Naive thymus-derived CD4-positive, alpha-beta T cell (primary cell): Measurements from ENCODE around the gene CEP85. TPM values are rescaled to one million over a fixed set of nuclear protein-coding genes. Genes with fewer than 3 reads are reported as not detected.
"Not testable (repeated sequence)": the region's sequence is repeated elsewhere in the genome, so short reads cannot be mapped to it uniquely, and the experiment has no call there.

Experiments used
- ATAC-seq: fragments of 150-1000 bp; cut with Tn5 transposase; 2 replicates; pipeline ENCODE4 v1.10.0; 2021; ENCODE audit warnings: mild to moderate bottlenecking, moderate library complexity
- CTCF ChIA-PET: fragments of 350-600 bp; sonication (Branson Sonifier 250); formaldehyde crosslinking; loops from one replicate; lab custom pipeline; 2021; ENCODE audit warnings: antibody characterized with exemption; lab: Charles Lee
- POLR2A ChIA-PET: fragments of 350-600 bp; sonication (Branson Sonifier 250); formaldehyde crosslinking; loops from one replicate; lab custom pipeline; 2021; ENCODE audit warnings: antibody characterized with exemption, inconsistent platforms; lab: Charles Lee
- DNase-seq, 9 donors: peaks; one replicate each; pipeline versions ENCODE4 v3.0.0 to v3.0.0-alpha.2; 2020 to 2022; ENCODE audit warnings: mixed read lengths in 1 of 9
- H3K27ac ChIP-seq: one replicate; pipeline ENCODE4 v1.7.0; 2013; ENCODE audit warnings: mild to moderate bottlenecking, low read depth, low read length, moderate library complexity
- H3K27me3 ChIP-seq, 2 donors: one replicate each; pipeline ENCODE4 v1.7.0; 2013; ENCODE audit warnings: low read length in 2 of 2, mild to moderate bottlenecking in 2 of 2, moderate library complexity in 2 of 2; ENCODE audit not compliant: control insufficient read depth in 2 of 2, insufficient read depth in 2 of 2
- H3K36me3 ChIP-seq, 3 experiments: 1 replicate in 2 of 3; 2 replicates in 1 of 3; pipeline ENCODE4 v1.7.0; 2013; ENCODE audit warnings: low read length in 3 of 3, mild to moderate bottlenecking in 3 of 3, moderate library complexity in 1 of 3; ENCODE audit not compliant: insufficient read depth in 3 of 3, control insufficient read depth in 2 of 3
- H3K4me1 ChIP-seq, 2 donors: one replicate each; pipeline ENCODE4 v1.7.0; 2013; ENCODE audit warnings: low read length in 2 of 2, mild to moderate bottlenecking in 2 of 2, moderate library complexity in 1 of 2; ENCODE audit not compliant: control insufficient read depth in 2 of 2, insufficient read depth in 2 of 2
- H3K4me3 ChIP-seq: 2 replicates; pipeline ENCODE4 v1.7.0; 2013; ENCODE audit warnings: mild to moderate bottlenecking, low read length
- H3K9me3 ChIP-seq, 3 experiments: 1 replicate in 2 of 3; 2 replicates in 1 of 3; pipeline ENCODE4 v1.7.0; 2013; ENCODE audit warnings: low read length in 3 of 3; ENCODE audit not compliant: control insufficient read depth in 2 of 3
- H3K27ac Mint-ChIP-seq, 9 donors: one replicate each; pipeline ENCODE4 v1.8.0; 2020 to 2022; ENCODE audit warnings: mixed read lengths in 9 of 9, mild to moderate bottlenecking in 8 of 9, moderate library complexity in 5 of 9, inconsistent platforms in 2 of 9
- H3K27me3 Mint-ChIP-seq, 5 donors: one replicate each; pipeline ENCODE4 v1.8.0; 2021 to 2022; ENCODE audit warnings: mixed read lengths in 5 of 5, mild to moderate bottlenecking in 1 of 5
- H3K36me3 Mint-ChIP-seq, 5 donors: one replicate each; pipeline ENCODE4 v1.8.0; 2020 to 2022; ENCODE audit warnings: mixed read lengths in 5 of 5, mild to moderate bottlenecking in 3 of 5, inconsistent platforms in 1 of 5
- H3K4me1 Mint-ChIP-seq, 7 donors: one replicate each; pipeline ENCODE4 v1.8.0; 2020 to 2022; ENCODE audit warnings: mixed read lengths in 7 of 7, mild to moderate bottlenecking in 3 of 7, inconsistent platforms in 1 of 7
- H3K4me3 Mint-ChIP-seq, 10 donors: one replicate each; pipeline ENCODE4 v1.8.0; 2020 to 2022; ENCODE audit warnings: mild to moderate bottlenecking in 10 of 10, mixed read lengths in 10 of 10, moderate library complexity in 6 of 10, inconsistent platforms in 2 of 10
- H3K9me3 Mint-ChIP-seq, 11 donors: one replicate each; pipeline ENCODE4 v1.8.0; 2020 to 2022; ENCODE audit warnings: mixed read lengths in 11 of 11, mild to moderate bottlenecking in 4 of 11, inconsistent platforms in 1 of 11, moderate library complexity in 1 of 11
- intact Hi-C, 2 donors: fragments of 100-400 bp; cut with micrococcal nuclease; formaldehyde crosslinking; loops; one replicate each; pipeline ENCODE4 v1.15.1; 2023
- polyA plus RNA-seq, 2 donors: library from polyadenylated mRNA; unstranded; fragments of 300-500 nt; fragmentation: Illumina TruSeq; gene quantifications; one replicate each; pipeline ENCODE4 v1.2.3, GENCODE V29; 2021
- total RNA-seq, 6 experiments: library from RNA in 5 of 6; stranded (reverse) in 5 of 6; gene quantifications; 1 replicate in 5 of 6; 2 replicates in 1 of 6; pipeline ENCODE4 v1.2.3 and lab custom pipeline; 2021 to 2026

Gene CEP85
- total and polyA plus RNA-seq, 7 experiments from 2014 or later, result 5.4 to 34.8 (median 18.1) TPM

DNA sequence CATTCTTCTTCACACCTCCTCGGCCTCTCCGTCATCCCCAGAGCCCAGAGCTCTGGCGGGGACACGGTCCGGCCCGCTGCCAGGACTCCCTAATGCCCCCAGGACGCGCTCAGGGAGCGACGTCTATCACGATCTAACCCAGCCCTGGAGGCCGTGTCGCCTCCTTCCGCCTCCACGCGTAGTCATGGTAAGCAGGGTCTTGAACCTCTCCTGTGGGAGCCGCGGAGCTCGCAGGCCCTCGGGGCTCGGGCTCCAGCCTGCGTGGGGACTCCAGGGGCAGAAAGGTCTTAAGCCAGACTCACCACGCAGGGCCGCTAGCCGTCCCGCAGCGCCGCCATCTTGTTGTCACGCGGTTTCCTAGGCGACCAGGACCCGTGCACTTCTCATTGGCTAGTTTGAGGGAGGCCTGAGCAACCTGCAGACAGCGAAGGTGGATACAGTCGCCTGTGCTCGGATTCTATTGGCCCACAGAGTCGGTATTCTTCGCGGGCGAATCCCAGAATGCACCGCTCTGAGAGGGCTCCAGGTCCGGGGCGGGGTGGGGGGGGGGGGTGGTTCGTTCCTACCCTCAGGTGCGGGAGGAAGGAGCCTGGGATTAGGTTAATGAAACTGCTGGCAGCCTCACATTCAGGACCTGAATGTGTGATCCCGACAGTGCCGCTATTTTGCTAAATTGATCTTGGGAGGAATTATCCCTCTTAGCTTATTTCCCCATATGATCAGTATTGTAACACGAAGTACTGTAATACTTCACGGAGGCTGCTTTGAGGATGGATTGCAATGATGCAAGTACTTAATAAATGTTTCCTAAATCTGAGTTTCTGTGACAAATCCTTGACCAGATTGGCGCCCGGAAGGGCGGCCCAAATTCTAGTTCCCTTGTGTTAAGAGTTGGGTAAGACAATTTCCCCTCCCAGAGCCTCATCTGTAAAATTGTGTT is 72.6 kb downstream of the CEP85 start, which contains the start of gene UBXN11:
Gene UBXN11, minus strand, starts transcription at position 347 of the 940 bp plus-strand sequence. CDS start 3,753 bp downstream, outside the sequence.
- intact Hi-C loops, result loop anchor here (1.0 to 5.0 kb wide), 9 partner anchors 11 to 401 kb away; partner anchors contain the start of genes CD52 (in 2 of the 2), HMGN2 (in 2 of the 2) and ARID1A (in 1 of the 2)
- peak; percentile 99 for ATAC-seq
- ChIA-PET POLR2A (interaction anchor here (0.7 to 35.3 kb wide), 9 partner anchors 9 to 522 kb away, joined by 3 to 1967 read pairs (median 6); partner anchors contain the start of genes CD52, CEP85 and SH3BGRL3), CTCF (interaction anchor here (1.3 to 7.1 kb wide), 5 partner anchors 11 to 31 kb away, joined by 6 to 131 read pairs (median 13); partner anchors contain the start of genes CD52 and SH3BGRL3)
- Mint-ChIP-seq H3K27me3 (no peaks in the 10 kb centered on the region), H3K27ac (peak within 1 kb of the TSS; percentile 90 to 99 (median 96)), H3K9me3 (no peaks in the 10 kb centered on the region), H3K4me3 (peak within 1 kb of the TSS; percentile 93 to 99 (median 98)), H3K36me3 (no peaks in the 10 kb centered on the region), H3K4me1 (peaks cover 25 to 58% (median 34%) of the 10 kb centered on the region in 7 donors)
- H3K27me3 ChIP-seq, result no peaks in the 10 kb centered on the region
- DNase-seq, result peak; percentile 66 to 95 (median 89)
- H3K4me3 ChIP-seq, result peak within 1 kb of the TSS; percentile 87
- peaks cover 16 to 31% of the 10 kb centered on the region in 2 donors for H3K4me1 ChIP-seq
- H3K27ac ChIP-seq, result peak within 1 kb of the TSS; percentile 76
- H3K36me3 ChIP-seq, result no peaks in the 10 kb centered on the region
- no peaks in the 10 kb centered on the region for H3K9me3 ChIP-seq

DNA sequence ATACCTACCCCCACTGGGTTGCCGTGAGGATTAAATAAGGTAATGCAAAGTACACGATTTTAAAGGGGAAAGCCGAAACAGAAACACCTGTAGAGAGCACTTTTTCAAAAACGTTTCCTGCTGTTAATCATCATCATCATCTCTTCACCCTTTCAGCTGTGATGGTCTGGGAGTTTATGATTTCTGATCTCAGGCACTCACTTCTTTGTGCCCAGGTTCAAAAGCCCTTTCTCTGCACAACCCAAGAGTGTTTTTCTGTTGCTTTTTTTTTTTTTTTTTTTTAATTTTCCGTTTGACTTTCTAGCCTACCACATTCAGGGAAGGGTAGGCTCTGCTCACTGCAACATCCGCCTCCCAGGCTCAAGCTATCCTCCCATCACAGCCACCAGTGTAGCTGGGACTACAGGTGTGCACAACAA is 73.4 kb downstream of the CEP85 start:
- Mint-ChIP-seq H3K27ac (peak overlapping the region; percentile 89 to 99 (median 96)), H3K36me3 (peaks cover 0 to 4% (median 0%) of the 10 kb centered on the region in 5 donors), H3K4me3 (peak overlapping the region; percentile 93 to 99 (median 98)), H3K9me3 (no peaks in the 10 kb centered on the region), H3K27me3 (no peaks in the 10 kb centered on the region), H3K4me1 (peaks cover 29 to 64% (median 40%) of the 10 kb centered on the region in 7 donors)
- ChIA-PET CTCF (interaction anchor here (0.6 to 7.1 kb wide), 14 partner anchors 11 to 469 kb away, joined by 3 to 131 read pairs (median 5); partner anchors contain the start of genes CD52 and SH3BGRL3), POLR2A (interaction anchor here (0.7 to 35.3 kb wide), 9 partner anchors 10 to 137 kb away, joined by 3 to 1967 read pairs (median 6); partner anchors contain the start of genes CD52, CEP85 and SH3BGRL3)
- Histone ChIP-seq H3K36me3 (no peaks in the 10 kb centered on the region), H3K4me3 (peak overlapping the region; percentile 60), H3K27me3 (no peaks in the 10 kb centered on the region), H3K9me3 (no peaks in the 10 kb centered on the region), H3K4me1 (peaks cover 16 to 31% of the 10 kb centered on the region in 2 donors), H3K27ac (peak overlapping the region; percentile 76)
- intact Hi-C loops, result loop anchor here (1.0 to 5.0 kb wide), 8 partner anchors 10 to 402 kb away; partner anchors contain the start of genes CD52 (in 2 of the 2), HMGN2 (in 2 of the 2) and ARID1A (in 1 of the 2)
- ATAC-seq (peak; percentile 18), DNase-seq (peak in 6 of 9 donors; percentile 56 to 83 (median 71))

DNA sequence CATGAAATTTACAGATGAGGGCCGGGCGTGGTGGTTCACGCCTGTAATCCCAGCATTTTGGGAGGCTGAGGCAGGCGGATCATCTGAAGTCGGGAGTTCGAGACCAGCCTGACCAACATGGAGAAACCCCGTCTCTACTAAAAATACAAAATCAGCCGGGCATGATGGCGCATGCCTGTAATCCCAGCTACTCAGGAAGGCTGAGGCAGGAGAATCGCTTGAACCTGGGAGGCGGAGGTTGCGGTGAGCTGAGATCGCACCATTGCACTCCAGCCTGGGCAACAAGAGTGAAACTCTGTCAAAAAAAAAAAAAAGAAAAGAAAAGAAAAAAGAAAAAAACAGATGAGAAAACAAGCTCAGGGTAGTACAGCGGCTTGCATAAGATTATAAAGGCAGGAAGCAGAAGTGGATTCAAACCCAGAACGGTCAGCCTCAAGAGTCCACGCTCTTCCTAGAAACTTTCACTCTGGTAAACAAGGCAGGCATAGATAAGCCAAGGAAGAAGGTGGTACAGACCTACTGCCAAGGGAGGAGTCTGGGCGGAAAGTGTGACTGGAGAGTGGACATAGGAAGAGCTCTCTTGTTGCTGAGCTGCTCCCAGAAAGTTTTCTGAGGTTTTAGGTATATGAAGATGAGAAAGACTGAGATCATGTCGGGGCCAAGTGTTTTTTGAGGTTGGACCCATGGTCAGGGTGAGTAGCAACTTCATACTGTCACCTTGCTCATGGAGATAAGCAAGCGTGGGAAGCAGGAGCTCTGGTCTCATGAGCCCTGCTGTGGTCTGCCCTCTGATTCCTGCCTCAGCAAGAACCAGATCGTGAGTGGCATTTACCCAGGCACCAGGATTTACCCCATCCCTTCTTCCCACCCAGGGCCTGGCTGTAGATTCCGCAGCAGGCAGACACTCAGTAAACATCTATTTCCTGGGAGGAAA is 74.2 kb downstream of the CEP85 start:
- peak in 3 of 9 donors; percentile 2 to 46 (median 43) for DNase-seq
- H3K4me3 Mint-ChIP-seq, result peak overlapping the region; percentile 93 to 99 (median 98)
- not testable (repeated sequence) for H3K9me3 ChIP-seq, H3K36me3 Mint-ChIP-seq, H3K36me3 ChIP-seq, ATAC-seq, H3K27me3 Mint-ChIP-seq, H3K27me3 ChIP-seq, H3K9me3 Mint-ChIP-seq
- POLR2A ChIA-PET, result interaction anchor here (0.7 to 35.3 kb wide), 9 partner anchors 11 to 138 kb away, joined by 3 to 1967 read pairs (median 6); partner anchors contain the start of genes CD52, CEP85 and SH3BGRL3
- CTCF ChIA-PET, result interaction anchor here (0.6 to 7.1 kb wide), 16 partner anchors 10 to 469 kb away, joined by 3 to 131 read pairs (median 4); partner anchors contain the start of genes CD52 and SH3BGRL3
- Histone ChIP-seq H3K27ac (peak overlapping the region; percentile 76), H3K4me1 (peaks cover 16 to 31% of the 10 kb centered on the region in 2 donors), H3K4me3 (peak overlapping the region; percentile 7)
- peak overlapping the region; percentile 89 to 99 (median 96) for H3K27ac Mint-ChIP-seq
- intact Hi-C loops, result loop anchor here (1.0 to 5.0 kb wide), 8 partner anchors 9 to 403 kb away; partner anchors contain the start of genes CD52 (in 2 of the 2), HMGN2 (in 2 of the 2) and ARID1A (in 1 of the 2)
- peaks cover 29 to 65% (median 43%) of the 10 kb centered on the region in 7 donors for H3K4me1 Mint-ChIP-seq

DNA sequence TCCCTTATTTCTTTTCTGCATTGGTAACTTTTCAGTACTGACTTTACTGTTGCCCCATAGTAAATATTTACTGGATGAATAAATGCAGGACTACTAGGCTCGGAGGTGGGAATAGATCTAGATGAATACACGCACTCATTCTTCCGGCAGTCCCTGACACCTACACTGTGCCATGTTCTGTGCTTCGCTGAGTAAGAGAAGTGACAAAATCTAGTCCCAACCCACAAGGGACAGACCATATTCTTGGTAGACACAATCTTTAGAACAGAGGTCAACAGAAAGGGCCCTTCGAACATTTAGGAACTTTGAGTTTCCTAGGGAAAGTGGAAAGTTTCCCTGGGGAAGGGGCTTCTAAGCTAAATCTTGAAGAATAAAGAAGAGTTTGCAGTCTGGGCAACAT is 80.5 kb downstream of the CEP85 start:
- peaks cover 49 to 65% (median 56%) of the 10 kb centered on the region in 7 donors for H3K4me1 Mint-ChIP-seq
- peaks cover 40% of the 10 kb centered on the region in 2 donors for H3K4me1 ChIP-seq
- intact Hi-C loops, result no loop called here

More for the DNA sequence above, 80.5 kb downstream of the CEP85 start:
- CTCF ChIA-PET, result interaction anchor here (19.8 kb wide), 1 partner anchor 32 kb away, joined by 541 read pairs; the partner anchor contains the start of gene SH3BGRL3
- peak overlapping the region in 8 of 9 donors; percentile 65 to 98 (median 86) for H3K27ac Mint-ChIP-seq
- H3K36me3 ChIP-seq, result peaks cover 0 to 8% (median 0%) of the 10 kb centered on the region in 3 experiments
- peaks cover 0 to 5% (median 0%) of the 10 kb centered on the region in 11 donors for H3K9me3 Mint-ChIP-seq
- peaks cover 8 to 23% (median 13%) of the 10 kb centered on the region in 5 donors for H3K36me3 Mint-ChIP-seq
- no peak overlapping the region for H3K27ac ChIP-seq
- peak overlapping the region; percentile 25 to 99 (median 80) for H3K4me3 Mint-ChIP-seq
- H3K27me3 Mint-ChIP-seq, result no peaks in the 10 kb centered on the region
- no peaks in the 10 kb centered on the region for H3K9me3 ChIP-seq
- no peak for DNase-seq
- ATAC-seq, result no peak
- POLR2A ChIA-PET, result interaction anchor here (0.7 to 35.3 kb wide), 8 partner anchors 6 to 61 kb away, joined by 3 to 1967 read pairs (median 6); partner anchors contain the start of genes SH3BGRL3 and UBXN11
- H3K4me3 ChIP-seq, result no peak overlapping the region
- no peaks in the 10 kb centered on the region for H3K27me3 ChIP-seq
